Measurements from ENCODE around the gene NFATC2.
A peak's percentile ranks its signal among the peaks of the same experiment; 100 is the strongest.

NFATC2 gene

GRCh38 chr20:51445591-51445990 is 96.9 kb downstream of the NFATC2 start:
- no peak for DNase-seq (ENCODE audit: extremely low spot score, insufficient read length, low read depth)
- no peak for FAIRE-seq

- FAIRE-seq, result no peak
- DNase-seq (ENCODE audit: extremely low spot score, insufficient read length, low read depth), result no peak
Measured at GRCh38 chr20:51444922-51445438, 97.5 kb downstream of the NFATC2 start.

- FAIRE-seq (no peak), DNase-seq (ENCODE audit: extremely low spot score, insufficient read length, low read depth) (no peak)
Measured at GRCh38 chr20:51444467-51444866, 98.1 kb downstream of the NFATC2 start.

GRCh38 chr20:51442602-51443001 is 99.9 kb downstream of the NFATC2 start:
- no peak for DNase-seq (ENCODE audit: extremely low spot score, insufficient read length, low read depth)
- no peak for FAIRE-seq

- FAIRE-seq, result peak; percentile 89
- DNase-seq (ENCODE audit: extremely low spot score, insufficient read length, low read depth), result peak; percentile 46
Measured at GRCh38 chr20:51440589-51440988, 101.9 kb downstream of the NFATC2 start.

GRCh38 chr20:51439160-51439689 is 103.3 kb downstream of the NFATC2 start:
- DNase-seq (ENCODE audit: extremely low spot score, insufficient read length, low read depth) (no peak), FAIRE-seq (no peak)

- no peak for DNase-seq (ENCODE audit: extremely low spot score, insufficient read length, low read depth)
- no peak for FAIRE-seq
Measured at GRCh38 chr20:51438136-51438535, 104.4 kb downstream of the NFATC2 start.

- FAIRE-seq, result peak; percentile 35
Measured at GRCh38 chr20:51437182-51437924, 105.2 kb downstream of the NFATC2 start.

GRCh38 chr20:51434580-51435247 is 107.8 kb downstream of the NFATC2 start:
- no peak for FAIRE-seq
- DNase-seq (ENCODE audit: extremely low spot score, insufficient read length, low read depth), result no peak

More at GRCh38 chr20:51437182-51437924, 105.2 kb downstream of the NFATC2 start:
- DNase-seq (ENCODE audit: extremely low spot score, insufficient read length, low read depth), result no peak

- FAIRE-seq (no peak), DNase-seq (ENCODE audit: extremely low spot score, insufficient read length, low read depth) (no peak)
Measured at GRCh38 chr20:51434026-51434425, 108.5 kb downstream of the NFATC2 start.

- FAIRE-seq, result no peak
- no peak for DNase-seq (ENCODE audit: extremely low spot score, insufficient read length, low read depth)
Measured at GRCh38 chr20:51432875-51433274, 109.6 kb downstream of the NFATC2 start.

GRCh38 chr20:51432251-51432784 is 110.2 kb downstream of the NFATC2 start:
- no peak for DNase-seq (ENCODE audit: extremely low spot score, insufficient read length, low read depth)
- no peak for FAIRE-seq

GRCh38 chr20:51431321-51431720 is 111.2 kb downstream of the NFATC2 start:
- FAIRE-seq (no peak), DNase-seq (ENCODE audit: extremely low spot score, insufficient read length, low read depth) (no peak)

GRCh38 chr20:51430198-51430950 is 112.1 kb downstream of the NFATC2 start:
- no peak for DNase-seq (ENCODE audit: extremely low spot score, insufficient read length, low read depth)
- no peak for FAIRE-seq

GRCh38 chr20:51429696-51430095 is 112.8 kb downstream of the NFATC2 start:
- FAIRE-seq (no peak), DNase-seq (ENCODE audit: extremely low spot score, insufficient read length, low read depth) (no peak)

- DNase-seq (ENCODE audit: extremely low spot score, insufficient read length, low read depth), result no peak
- FAIRE-seq, result no peak
Measured at GRCh38 chr20:51429144-51429482, 113.4 kb downstream of the NFATC2 start.

- FAIRE-seq, result no peak
- no peak for DNase-seq (ENCODE audit: extremely low spot score, insufficient read length, low read depth)
Measured at GRCh38 chr20:51428401-51429143, 113.9 kb downstream of the NFATC2 start.

- no peak for DNase-seq (ENCODE audit: extremely low spot score, insufficient read length, low read depth)
Measured at GRCh38 chr20:51427651-51428291, 114.7 kb downstream of the NFATC2 start.

More at GRCh38 chr20:51427651-51428291, 114.7 kb downstream of the NFATC2 start:
- no peak for FAIRE-seq
